ENCODE data around the gene RSPH9.
A peak's percentile ranks its signal among the peaks of the same experiment; 100 is the strongest.
"Not testable (repeated sequence)": the region's sequence is repeated elsewhere in the genome, so short reads cannot be mapped to it uniquely, and the experiment has no call there.

RSPH9 gene

GRCh38 chr6:43698584-43699349 lies 53.9 kb downstream of the RSPH9 start:
- TF ChIP-seq CTCF (IDR thresholded peaks at IDR 0.05; ENCODE audit: control insufficient read depth, extremely low read depth, insufficient read depth), result no peak
- peak; percentile 52 for DNase-seq (ENCODE audit: low read depth)
- no peak overlapping the region for H3K4me3 ChIP-seq (ENCODE audit: low read depth, low read length)

GRCh38 chr6:43699564-43700186 lies 54.8 kb downstream of the RSPH9 start:
- peak; percentile 72 for DNase-seq (ENCODE audit: low read depth)
- H3K4me3 ChIP-seq (ENCODE audit: low read depth, low read length), result no peak overlapping the region
- TF ChIP-seq CTCF (IDR thresholded peaks at IDR 0.05; ENCODE audit: control insufficient read depth, extremely low read depth, insufficient read depth), result no peak

GRCh38 chr6:43700939-43701560 lies 56.2 kb downstream of the RSPH9 start:
- H3K4me3 ChIP-seq (ENCODE audit: low read depth, low read length); DNase-seq (ENCODE audit: low read depth): not testable (repeated sequence)

GRCh38 chr6:43702171-43702533 lies 57.3 kb downstream of the RSPH9 start:
- no peak for TF ChIP-seq CTCF (IDR thresholded peaks at IDR 0.05; ENCODE audit: control insufficient read depth, extremely low read depth, insufficient read depth)

GRCh38 chr6:43702534-43703440 lies 58.0 kb downstream of the RSPH9 start:
- no peak overlapping the region for H3K4me3 ChIP-seq (ENCODE audit: low read depth, low read length)
- no peak for TF ChIP-seq CTCF (IDR thresholded peaks at IDR 0.05; ENCODE audit: control insufficient read depth, extremely low read depth, insufficient read depth)
- DNase-seq (ENCODE audit: low read depth), result no peak

More at GRCh38 chr6:43702171-43702533, 57.3 kb downstream of the RSPH9 start:
- H3K4me3 ChIP-seq (ENCODE audit: low read depth, low read length), result no peak overlapping the region
- no peak for DNase-seq (ENCODE audit: low read depth)

GRCh38 chr6:43703512-43704429 lies 58.9 kb downstream of the RSPH9 start:
- no peak for TF ChIP-seq CTCF (IDR thresholded peaks at IDR 0.05; ENCODE audit: control insufficient read depth, extremely low read depth, insufficient read depth)
- no peak overlapping the region for H3K4me3 ChIP-seq (ENCODE audit: low read depth, low read length)
- DNase-seq (ENCODE audit: low read depth), result no peak

Data from LNCaP clone FGC (cell line).